Activated CD8-positive, alpha-beta memory T cell treated with anti-CD3 and anti-CD28 coated beads, Interleukin-2, amount 10 ng/mL, durations not matched to agents 7 days and 5 days (primary cell): Measurements from ENCODE around the gene SSMEM1. TPM values are rescaled to one million over a fixed set of nuclear protein-coding genes. Genes with fewer than 3 reads are reported as not detected.
"Not testable (repeated sequence)": the region's sequence is repeated elsewhere in the genome, so short reads cannot be mapped to it uniquely, and the experiment has no call there.

ENCODE experiments used
- ATAC-seq: fragments of 150-1000 bp; cut with Tn5 transposase; one replicate; pipeline ENCODE4 v1.10.0; 2021; ENCODE audit warnings: moderate library complexity
- CTCF ChIA-PET: fragments of 350-600 bp; sonication (Branson Sonifier 250); formaldehyde crosslinking; loops from one replicate; lab custom pipeline; 2021; ENCODE audit warnings: antibody characterized with exemption; lab: Charles Lee
- DNase-seq: peaks from one replicate; pipeline ENCODE4 v3.0.0-alpha.2; 2020
- H3K27ac Mint-ChIP-seq: one replicate; pipeline ENCODE4 v1.8.0; 2021; ENCODE audit warnings: mild to moderate bottlenecking, mixed read lengths
- H3K27me3 Mint-ChIP-seq: one replicate; pipeline ENCODE4 v1.8.0; 2021; ENCODE audit warnings: mixed read lengths
- H3K36me3 Mint-ChIP-seq: one replicate; pipeline ENCODE4 v1.8.0; 2021; ENCODE audit warnings: mild to moderate bottlenecking, mixed read lengths
- H3K4me1 Mint-ChIP-seq: one replicate; pipeline ENCODE4 v1.8.0; 2021; ENCODE audit warnings: mixed read lengths
- H3K4me3 Mint-ChIP-seq: one replicate; pipeline ENCODE4 v1.8.0; 2021; ENCODE audit warnings: mild to moderate bottlenecking, moderate library complexity, mixed read lengths
- H3K9me3 Mint-ChIP-seq: one replicate; pipeline ENCODE4 v1.8.0; 2022; ENCODE audit warnings: low read depth, mixed read lengths
- total RNA-seq, 2 experiments: library from RNA; stranded (reverse); gene quantifications; one replicate each; pipeline ENCODE4 v1.2.3, GENCODE V29; 2021

Gene SSMEM1
- total RNA-seq, 2 experiments from 2014 or later, result not detected

DNA sequence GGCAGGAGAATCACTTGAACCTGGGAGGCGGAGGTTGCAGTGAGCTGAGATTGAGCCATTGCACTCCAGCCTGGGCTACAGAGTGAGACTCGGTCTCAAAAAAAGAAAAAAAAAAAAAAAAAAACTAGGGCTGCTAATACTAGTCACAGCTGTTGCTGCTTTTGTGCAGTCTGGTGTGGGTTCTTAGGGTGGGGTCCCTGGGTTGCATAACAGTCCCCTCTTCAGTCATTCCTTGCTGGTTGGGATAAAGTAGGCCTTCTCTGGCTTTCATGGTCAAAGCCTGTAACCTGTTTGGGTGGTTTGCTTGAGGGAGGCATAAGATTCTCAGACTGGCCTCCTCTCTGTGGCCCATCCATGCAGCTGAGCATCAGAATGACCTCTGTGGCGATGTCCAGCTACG lies 14.1 kb downstream of the SSMEM1 start:
- Mint-ChIP-seq H3K27me3 (no peaks in the 10 kb centered on the region), H3K36me3 (no peaks in the 10 kb centered on the region), H3K27ac (no peak overlapping the region), H3K4me3 (no peak overlapping the region), H3K9me3 (no peaks in the 10 kb centered on the region), H3K4me1 (peaks cover 3% of the 10 kb centered on the region)
- DNase-seq (no peak), ATAC-seq (no peak)
- CTCF ChIA-PET, result interaction anchor here (0.8 kb wide), 1 partner anchor 471 kb away, joined by 3 read pairs; no protein-coding TSS in a partner anchor

DNA sequence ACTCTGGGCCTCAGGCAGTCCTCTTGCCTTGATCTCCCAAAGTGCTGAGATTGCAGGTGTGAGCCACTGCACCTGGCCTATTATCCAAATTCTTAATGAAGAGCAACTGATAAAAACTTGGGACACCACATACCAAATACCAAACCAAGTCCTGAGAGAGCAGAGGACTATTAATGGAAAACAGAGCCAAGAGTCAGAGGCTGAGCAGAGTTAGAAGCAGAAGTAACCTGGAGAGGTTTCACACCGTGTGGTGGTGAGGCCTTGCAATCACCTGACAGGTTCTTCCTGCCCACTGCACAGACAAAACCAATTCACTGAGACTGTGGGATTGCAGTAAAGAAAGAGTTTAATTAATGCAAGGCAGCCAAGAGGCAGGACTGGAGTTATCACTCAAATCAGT lies 16.0 kb downstream of the SSMEM1 start:
- no peak for DNase-seq

DNA sequence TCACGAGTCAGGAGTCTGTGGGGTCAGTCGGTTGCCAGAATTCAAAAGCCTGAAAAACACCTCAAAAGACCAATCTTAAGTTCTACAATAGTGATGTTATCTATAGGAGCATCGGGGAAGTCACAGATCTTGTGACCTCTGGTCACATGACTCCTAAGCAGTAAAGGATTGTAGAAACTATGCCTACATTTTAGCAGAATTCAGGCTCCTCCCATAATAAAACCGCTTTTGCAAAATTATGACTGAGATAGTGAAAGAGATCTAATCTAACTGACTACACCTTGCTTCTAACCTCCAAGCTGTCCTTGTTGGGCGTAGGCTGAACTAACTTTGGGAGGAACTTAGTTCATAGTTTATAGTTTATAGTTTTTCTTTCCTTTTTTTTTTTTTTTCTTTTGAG lies 16.6 kb downstream of the SSMEM1 start:
- CTCF ChIA-PET, result no interaction called here
- Mint-ChIP-seq H3K4me1 (peaks cover 3% of the 10 kb centered on the region), H3K27me3 (no peaks in the 10 kb centered on the region), H3K36me3 (no peaks in the 10 kb centered on the region), H3K9me3 (no peaks in the 10 kb centered on the region), H3K4me3 (no peak overlapping the region), H3K27ac (no peak overlapping the region)
- DNase-seq (no peak), ATAC-seq (no peak)

More for the DNA sequence above, 16.0 kb downstream of the SSMEM1 start:
- Mint-ChIP-seq H3K27me3 (no peaks in the 10 kb centered on the region), H3K9me3 (no peaks in the 10 kb centered on the region), H3K4me3 (no peak overlapping the region), H3K27ac (no peak overlapping the region), H3K36me3 (no peaks in the 10 kb centered on the region), H3K4me1 (peaks cover 3% of the 10 kb centered on the region)
- CTCF ChIA-PET, result no interaction called here
- no peak for ATAC-seq

DNA sequence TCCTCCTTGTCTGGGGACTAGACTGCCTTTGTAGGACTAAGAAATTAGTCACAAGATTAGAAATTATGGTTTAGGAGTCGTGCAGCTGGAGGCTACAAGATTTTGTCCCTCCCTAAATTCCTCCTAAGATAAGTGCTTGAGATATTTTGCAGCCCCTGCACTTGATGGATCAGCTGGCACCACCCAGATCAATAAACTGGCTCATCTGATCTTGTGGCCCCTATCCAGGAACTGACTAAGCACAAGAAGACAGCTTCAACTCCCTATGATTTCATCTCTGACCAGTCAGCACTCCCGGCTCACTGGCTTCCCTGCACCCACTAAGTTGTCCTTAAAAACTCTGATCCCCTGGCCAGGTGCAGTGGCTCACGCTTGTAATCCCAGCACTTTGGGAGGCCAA lies 17.3 kb downstream of the SSMEM1 start:
- H3K27me3 Mint-ChIP-seq, CTCF ChIA-PET, H3K4me3 Mint-ChIP-seq, H3K4me1 Mint-ChIP-seq, H3K9me3 Mint-ChIP-seq, H3K27ac Mint-ChIP-seq, DNase-seq, H3K36me3 Mint-ChIP-seq, ATAC-seq: not testable (repeated sequence)

DNA sequence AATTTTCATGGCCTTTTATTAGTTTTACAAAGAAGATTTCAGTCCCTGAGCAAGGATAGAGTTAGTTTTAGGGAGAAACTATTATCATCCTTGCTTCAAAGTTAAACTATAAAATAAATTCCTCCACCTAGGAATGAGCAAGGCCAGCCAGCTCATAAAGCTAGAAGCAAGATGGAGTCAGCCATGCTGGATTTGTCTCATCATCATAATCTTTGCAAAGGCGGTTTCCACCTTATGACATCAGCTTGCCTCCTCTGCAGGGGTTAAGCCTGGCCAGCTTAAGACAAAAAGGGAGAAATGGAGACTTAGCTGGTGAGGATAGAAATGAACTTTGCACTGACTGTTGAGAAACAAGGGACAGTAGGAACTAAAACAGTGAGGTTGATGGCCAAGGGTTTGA lies 18.7 kb downstream of the SSMEM1 start:
- no peak for DNase-seq
- H3K9me3 Mint-ChIP-seq, result no peaks in the 10 kb centered on the region
- H3K36me3 Mint-ChIP-seq, result no peaks in the 10 kb centered on the region
- peaks cover 3% of the 10 kb centered on the region for H3K4me1 Mint-ChIP-seq
- no peaks in the 10 kb centered on the region for H3K27me3 Mint-ChIP-seq
- H3K27ac Mint-ChIP-seq, result no peak overlapping the region
- CTCF ChIA-PET, result no interaction called here
- no peak for ATAC-seq
- no peak overlapping the region for H3K4me3 Mint-ChIP-seq

DNA sequence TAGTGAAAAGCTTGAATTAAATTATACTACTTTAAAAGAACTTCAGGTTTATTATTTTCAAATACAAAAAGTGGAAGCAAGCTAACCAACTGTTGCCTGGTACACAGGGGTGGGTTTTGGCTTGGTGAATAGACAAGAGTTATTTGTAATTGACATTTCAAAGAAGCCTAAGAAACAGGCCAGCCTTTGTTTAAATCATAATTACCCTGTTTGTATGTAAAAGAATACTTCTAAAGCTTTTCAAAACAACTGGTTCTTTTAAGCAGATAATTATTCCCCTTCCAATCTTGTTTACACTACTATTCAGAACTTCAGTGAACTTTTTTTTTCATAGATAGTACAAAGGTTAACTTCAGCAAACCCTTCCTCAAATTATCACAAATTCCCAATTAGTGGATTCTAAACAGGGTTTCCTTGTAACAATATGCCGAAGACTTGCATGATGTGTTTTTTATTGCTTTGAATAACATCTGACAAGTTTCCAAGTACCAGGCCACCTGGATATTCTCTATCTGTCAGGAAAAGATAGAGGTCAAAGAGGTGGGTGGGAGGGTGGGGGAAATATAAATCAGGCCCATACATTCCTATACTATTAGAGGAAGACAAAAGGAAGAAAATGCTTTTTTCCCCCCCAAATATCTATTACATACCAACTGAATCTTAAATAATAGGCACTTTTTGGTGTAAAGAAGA lies 20.4 kb downstream of the SSMEM1 start:
- no peak for DNase-seq
- Mint-ChIP-seq H3K9me3 (no peaks in the 10 kb centered on the region), H3K27me3 (no peaks in the 10 kb centered on the region), H3K36me3 (no peaks in the 10 kb centered on the region), H3K27ac (no peak overlapping the region), H3K4me1 (peaks cover 3% of the 10 kb centered on the region), H3K4me3 (no peak overlapping the region)
- CTCF ChIA-PET, result no interaction called here
- ATAC-seq, result no peak

DNA sequence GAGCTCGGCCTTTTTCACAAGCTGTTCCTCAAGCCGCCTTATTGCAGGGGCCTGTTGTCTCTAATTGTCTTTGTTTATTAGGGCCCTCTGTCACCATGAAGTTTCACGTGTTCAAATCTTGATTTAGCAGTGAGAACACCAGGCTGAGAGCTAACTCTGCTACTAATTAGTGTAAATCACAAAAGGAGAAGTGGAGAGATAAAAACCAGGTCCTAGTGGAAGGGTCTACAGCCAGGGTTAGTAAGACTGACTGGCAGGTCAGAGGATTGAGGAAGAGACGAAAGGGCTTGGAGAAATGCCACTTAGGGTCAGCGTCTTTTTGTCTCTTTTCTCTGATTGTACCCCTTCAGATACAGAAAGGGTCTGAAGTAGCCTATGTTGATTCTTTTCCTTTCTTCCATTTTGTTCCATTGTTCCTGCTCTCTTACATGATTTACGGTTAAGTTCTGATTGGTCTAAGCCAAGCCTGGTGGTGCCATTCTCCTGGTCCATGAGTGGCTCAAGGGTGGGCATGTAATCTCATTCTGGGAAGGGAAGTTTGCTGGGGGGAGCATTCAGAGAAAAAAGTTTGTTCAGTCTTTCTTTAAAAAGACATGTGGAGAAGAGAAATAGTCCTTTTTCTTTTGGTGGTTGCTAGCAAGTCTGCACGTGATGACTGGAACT lies 21.3 kb downstream of the SSMEM1 start:
- Mint-ChIP-seq H3K27me3 (no peaks in the 10 kb centered on the region), H3K27ac (no peak overlapping the region), H3K9me3 (no peaks in the 10 kb centered on the region), H3K4me1 (peaks cover 3% of the 10 kb centered on the region), H3K36me3 (no peaks in the 10 kb centered on the region), H3K4me3 (no peak overlapping the region)
- ATAC-seq (no peak), DNase-seq (no peak)
- CTCF ChIA-PET, result no interaction called here

DNA sequence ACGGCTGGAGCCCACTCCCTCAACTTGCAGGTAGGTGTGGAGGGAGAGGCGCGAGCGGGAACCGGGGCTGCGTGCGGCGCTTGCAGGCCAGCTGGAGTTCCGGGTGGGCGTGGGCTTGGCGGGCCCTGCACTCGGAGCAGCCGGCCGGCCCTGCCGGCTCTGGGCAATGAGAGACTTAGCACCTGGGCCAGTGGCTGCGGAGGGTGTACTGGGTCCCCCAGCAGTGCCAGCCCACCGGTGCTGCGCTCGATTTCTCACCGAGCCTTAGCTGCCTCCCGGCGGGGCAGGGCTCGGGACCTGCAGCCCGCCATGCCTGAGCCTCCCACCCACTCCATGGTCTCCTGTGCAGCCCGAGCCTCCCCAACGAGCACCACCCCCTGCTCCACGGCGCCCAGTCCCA lies 22.3 kb downstream of the SSMEM1 start:
- CTCF ChIA-PET, H3K9me3 Mint-ChIP-seq, H3K27ac Mint-ChIP-seq: not testable (repeated sequence)

DNA sequence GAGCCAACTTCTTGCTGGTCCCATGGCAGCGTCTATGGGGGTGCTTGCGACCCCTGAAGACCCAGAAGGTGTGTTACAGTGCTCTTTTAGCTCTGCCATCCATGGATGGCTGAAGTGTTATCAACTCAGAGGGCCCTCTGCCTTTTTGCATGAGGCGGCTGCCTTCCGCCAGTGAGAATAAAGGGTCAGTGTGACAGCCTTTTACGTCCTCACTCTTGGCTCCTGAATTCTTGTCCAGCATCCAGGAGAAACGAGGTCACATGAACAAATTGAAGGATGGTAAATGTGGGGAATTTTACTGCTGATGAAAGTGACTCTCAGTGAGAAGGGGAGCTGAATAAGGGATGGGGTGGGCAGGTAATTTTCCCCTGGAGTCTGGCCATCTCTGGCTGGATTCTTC lies 24.1 kb downstream of the SSMEM1 start:
- no peak overlapping the region for H3K4me3 Mint-ChIP-seq
- H3K36me3 Mint-ChIP-seq, result no peaks in the 10 kb centered on the region
- H3K27ac Mint-ChIP-seq, result no peak overlapping the region
- DNase-seq, result no peak
- no peaks in the 10 kb centered on the region for H3K9me3 Mint-ChIP-seq
- peaks cover 12% of the 10 kb centered on the region for H3K27me3 Mint-ChIP-seq
- H3K4me1 Mint-ChIP-seq, result no peaks in the 10 kb centered on the region
- CTCF ChIA-PET, result no interaction called here
- ATAC-seq, result no peak

More for the DNA sequence above, 22.3 kb downstream of the SSMEM1 start:
- not testable (repeated sequence) for H3K4me3 Mint-ChIP-seq, DNase-seq, ATAC-seq, H3K4me1 Mint-ChIP-seq, H3K36me3 Mint-ChIP-seq, H3K27me3 Mint-ChIP-seq

DNA sequence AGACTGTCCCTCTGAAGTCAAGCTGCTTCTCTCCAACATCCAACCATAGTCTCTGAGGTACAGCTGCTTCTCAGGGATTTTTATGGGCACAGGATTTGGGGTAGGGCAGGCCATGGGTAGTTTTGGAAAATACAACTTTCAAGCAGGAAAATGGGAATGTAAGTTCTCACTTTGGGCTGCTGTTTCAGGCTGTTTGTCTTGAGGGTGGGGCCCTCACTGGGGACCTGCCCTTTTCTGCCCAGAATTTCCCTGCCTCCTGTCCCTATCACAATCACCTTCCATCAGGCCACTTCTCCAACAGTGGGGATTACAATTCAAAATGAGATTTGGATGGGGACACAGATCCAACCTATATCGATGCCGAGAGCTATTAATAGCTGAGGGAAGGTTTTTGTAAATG lies 24.5 kb downstream of the SSMEM1 start:
- Mint-ChIP-seq H3K9me3 (no peaks in the 10 kb centered on the region), H3K27ac (no peak overlapping the region), H3K4me1 (no peaks in the 10 kb centered on the region), H3K27me3 (peaks cover 16% of the 10 kb centered on the region), H3K36me3 (no peaks in the 10 kb centered on the region), H3K4me3 (no peak overlapping the region)
- no peak for DNase-seq
- CTCF ChIA-PET, result no interaction called here
- ATAC-seq, result no peak

DNA sequence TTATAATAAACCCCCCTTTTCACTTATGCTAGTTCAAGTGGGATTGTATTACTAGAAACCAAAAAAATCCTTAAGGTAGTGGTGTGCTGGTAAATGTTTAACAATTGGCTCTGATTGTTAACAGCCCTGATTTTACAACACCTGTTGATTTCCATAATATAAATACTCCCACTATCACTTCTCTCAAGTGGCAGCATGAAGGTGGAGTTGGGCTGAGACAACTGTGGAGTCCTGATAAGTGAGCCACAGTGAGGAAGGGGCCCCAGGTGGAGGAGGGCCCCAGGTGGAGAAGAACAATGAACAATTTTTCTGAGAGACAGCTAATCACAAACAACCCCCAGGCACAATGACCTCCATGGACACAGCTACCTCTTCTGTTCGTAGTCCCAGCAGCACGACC lies 26.4 kb downstream of the SSMEM1 start:
- no peaks in the 10 kb centered on the region for H3K4me1 Mint-ChIP-seq
- ATAC-seq (no peak), DNase-seq (no peak)
- peaks cover 18% of the 10 kb centered on the region for H3K27me3 Mint-ChIP-seq
- CTCF ChIA-PET, result no interaction called here
- H3K9me3 Mint-ChIP-seq, result no peaks in the 10 kb centered on the region
- no peak overlapping the region for H3K4me3 Mint-ChIP-seq
- no peaks in the 10 kb centered on the region for H3K36me3 Mint-ChIP-seq
- H3K27ac Mint-ChIP-seq, result no peak overlapping the region

DNA sequence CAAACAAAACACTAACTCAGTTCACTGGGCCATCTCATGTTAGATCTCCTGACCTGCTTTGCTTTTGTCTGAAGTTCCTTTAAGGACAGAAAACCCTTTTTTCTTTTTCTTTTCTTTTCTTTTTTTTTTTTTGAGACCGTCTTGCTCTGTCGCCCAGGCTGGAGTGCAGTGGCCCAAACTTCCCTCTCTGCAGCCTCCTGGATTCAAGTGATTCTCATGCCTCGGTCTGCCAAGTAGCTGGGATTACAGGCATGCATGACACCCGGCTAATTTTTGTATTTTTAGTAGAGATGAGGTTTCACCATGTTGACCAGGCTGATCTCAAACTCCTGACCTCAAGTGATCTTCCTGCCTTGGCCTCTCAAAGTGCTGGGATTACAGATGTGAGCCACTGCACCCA lies 28.7 kb downstream of the SSMEM1 start:
- CTCF ChIA-PET, H3K27ac Mint-ChIP-seq, H3K9me3 Mint-ChIP-seq, H3K36me3 Mint-ChIP-seq, DNase-seq, H3K4me1 Mint-ChIP-seq, ATAC-seq, H3K4me3 Mint-ChIP-seq: not testable (repeated sequence)
- H3K27me3 Mint-ChIP-seq, result peaks cover 18% of the 10 kb centered on the region

DNA sequence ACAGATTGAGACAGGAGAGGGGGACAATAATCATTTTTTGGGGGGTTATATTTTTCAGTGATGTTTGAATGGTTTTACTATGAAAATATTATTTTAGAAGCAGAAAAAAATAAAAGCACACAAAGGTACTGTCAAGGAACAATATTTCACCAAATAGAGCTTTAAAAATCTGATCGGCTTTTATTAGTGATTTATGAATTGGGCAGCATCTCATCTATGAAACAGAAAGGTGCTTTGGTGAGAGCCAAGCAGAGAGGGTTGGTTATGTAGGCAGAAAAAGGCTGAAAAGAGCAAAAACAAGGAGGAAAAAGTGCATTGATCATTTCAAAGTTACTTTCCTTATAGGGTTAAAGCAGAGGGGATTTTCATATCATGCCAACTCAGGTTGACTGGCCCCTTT lies 32.6 kb downstream of the SSMEM1 start:
- H3K27me3 Mint-ChIP-seq, result peaks cover 29% of the 10 kb centered on the region
- no peaks in the 10 kb centered on the region for H3K9me3 Mint-ChIP-seq
- peaks cover 2% of the 10 kb centered on the region for H3K36me3 Mint-ChIP-seq
- no peak overlapping the region for H3K4me3 Mint-ChIP-seq
- no peak overlapping the region for H3K27ac Mint-ChIP-seq
- no peak for ATAC-seq
- peaks cover 18% of the 10 kb centered on the region for H3K4me1 Mint-ChIP-seq
- no peak for DNase-seq
- CTCF ChIA-PET, result interaction anchor here (0.6 to 1.7 kb wide), 4 partner anchors 22 to 518 kb away, joined by 3 to 7 read pairs (median 3); no protein-coding TSS in a partner anchor
